ENCODE measurements around the gene PAX3.
A peak's percentile ranks its signal among the peaks of the same experiment; 100 is the strongest.
"Not testable (repeated sequence)": the region's sequence is repeated elsewhere in the genome, so short reads cannot be mapped to it uniquely, and the experiment has no call there.

The PAX3 gene

GRCh38 chr2:222214885-222215284, 83.9 kb downstream of the PAX3 start:
- DNase-seq (ENCODE audit: low spot score), result no peak

GRCh38 chr2:222213049-222213448, 85.7 kb downstream of the PAX3 start:
- peak; percentile 20 for DNase-seq (ENCODE audit: low spot score)

GRCh38 chr2:222212571-222212970, 86.2 kb downstream of the PAX3 start:
- no peak for DNase-seq (ENCODE audit: low spot score)

- DNase-seq (ENCODE audit: low spot score), result peak; percentile 61
These were observed 90.6 kb downstream of the PAX3 start for GRCh38 chr2:222208010-222208690.

- DNase-seq (ENCODE audit: low spot score), result no peak
These were observed 93.7 kb downstream of the PAX3 start for GRCh38 chr2:222205136-222205535.

- no peak for DNase-seq (ENCODE audit: low spot score)
These were observed 95.8 kb downstream of the PAX3 start for GRCh38 chr2:222203041-222203440.

GRCh38 chr2:222196159-222196558, 102.6 kb downstream of the PAX3 start:
- DNase-seq (ENCODE audit: low spot score), result no peak

- DNase-seq (ENCODE audit: low spot score), result no peak
These were observed 104.1 kb downstream of the PAX3 start for GRCh38 chr2:222194669-222195068.

- DNase-seq (ENCODE audit: low spot score), result no peak
These were observed 105.3 kb downstream of the PAX3 start for GRCh38 chr2:222193328-222193983.

GRCh38 chr2:222180619-222181018, 118.2 kb downstream of the PAX3 start:
- DNase-seq (ENCODE audit: low spot score), result no peak

GRCh38 chr2:222179592-222179991, 119.2 kb downstream of the PAX3 start:
- no peak for DNase-seq (ENCODE audit: low spot score)

- no peak for DNase-seq (ENCODE audit: low spot score)
These were observed 120.3 kb downstream of the PAX3 start for GRCh38 chr2:222178450-222178849.

GRCh38 chr2:222176890-222177289, 121.9 kb downstream of the PAX3 start:
- DNase-seq (ENCODE audit: low spot score), result no peak

- no peak for DNase-seq (ENCODE audit: low spot score)
These were observed 124.3 kb downstream of the PAX3 start for GRCh38 chr2:222174450-222174849.

GRCh38 chr2:222169346-222169745, 129.5 kb downstream of the PAX3 start:
- no peak for DNase-seq (ENCODE audit: low spot score)

GRCh38 chr2:222167762-222168161, 131.0 kb downstream of the PAX3 start:
- no peak for DNase-seq (ENCODE audit: low spot score)

GRCh38 chr2:222160944-222161343, 137.9 kb downstream of the PAX3 start:
- DNase-seq (ENCODE audit: low spot score), result no peak

- DNase-seq (ENCODE audit: low spot score), result no peak
These were observed 138.7 kb downstream of the PAX3 start for GRCh38 chr2:222160125-222160524.

GRCh38 chr2:222159221-222159620, 139.6 kb downstream of the PAX3 start:
- DNase-seq (ENCODE audit: low spot score), result no peak

- not testable (repeated sequence) for DNase-seq (ENCODE audit: low spot score)
These were observed 143.7 kb downstream of the PAX3 start for GRCh38 chr2:222155003-222155664.

Measured in SK-N-DZ (cell line).